Activated naive CD8-positive, alpha-beta T cell treated with anti-CD3 and anti-CD28 coated beads, Interleukin-2, amount 10 ng/mL, durations not matched to agents 7 days and 5 days (primary cell): ENCODE measurements around the gene AGAP3. TPM values are rescaled to one million over a fixed set of nuclear protein-coding genes. Genes with fewer than 3 reads are reported as not detected.

Experiments
- ATAC-seq: fragments of 150-1000 bp; cut with Tn5 transposase; one replicate; pipeline ENCODE4 v1.10.0; 2021; ENCODE audit warnings: low read depth, moderate library complexity
- POLR2A ChIA-PET: fragments of 350-600 bp; sonication (Branson Sonifier 250); formaldehyde crosslinking; loops from one replicate; lab custom pipeline; 2021; ENCODE audit warnings: antibody characterized with exemption; lab: Charles Lee
- DNase-seq: peaks from one replicate; pipeline ENCODE4 v3.0.0; 2021
- H3K27ac Mint-ChIP-seq: one replicate; pipeline ENCODE4 v1.8.0; 2022; ENCODE audit warnings: mild to moderate bottlenecking, mixed read lengths
- H3K27me3 Mint-ChIP-seq: one replicate; pipeline ENCODE4 v1.8.0; 2022; ENCODE audit warnings: mild to moderate bottlenecking, moderate library complexity, mixed read lengths
- H3K36me3 Mint-ChIP-seq: one replicate; pipeline ENCODE4 v1.8.0; 2021; ENCODE audit warnings: mild to moderate bottlenecking, mixed read lengths
- H3K4me1 Mint-ChIP-seq: one replicate; pipeline ENCODE4 v1.8.0; 2021; ENCODE audit warnings: mixed read lengths
- H3K4me3 Mint-ChIP-seq: one replicate; pipeline ENCODE4 v1.8.0; 2022; ENCODE audit warnings: mild to moderate bottlenecking, moderate library complexity, mixed read lengths
- H3K9me3 Mint-ChIP-seq: one replicate; pipeline ENCODE4 v1.8.0; 2021; ENCODE audit warnings: mixed read lengths
- total RNA-seq, 2 experiments: library from RNA; stranded (reverse); gene quantifications; one replicate each; pipeline ENCODE4 v1.2.3, GENCODE V29; 2021

The AGAP3 gene
- total RNA-seq, 2 experiments from 2014 or later = 31.7 to 32.7 TPM

- Mint-ChIP-seq H3K27me3 (peaks cover 13% of the 10 kb centered on the region), H3K9me3 (no peaks in the 10 kb centered on the region), H3K4me1 (peaks cover 14% of the 10 kb centered on the region), H3K4me3 (no peak overlapping the region), H3K27ac (no peak overlapping the region), H3K36me3 (peaks cover 4% of the 10 kb centered on the region)
- no peak for ATAC-seq
- POLR2A ChIA-PET = interaction anchor here (1.0 to 1.7 kb wide), 2 partner anchors 10 to 21 kb away, joined by 3 to 7 read pairs; partner anchors contain the start of genes ABCB8 and SLC4A2
- DNase-seq = no peak
Observed at GRCh38 chr7:151048911-151049463, 37.3 kb upstream of the AGAP3 start.

DNA sequence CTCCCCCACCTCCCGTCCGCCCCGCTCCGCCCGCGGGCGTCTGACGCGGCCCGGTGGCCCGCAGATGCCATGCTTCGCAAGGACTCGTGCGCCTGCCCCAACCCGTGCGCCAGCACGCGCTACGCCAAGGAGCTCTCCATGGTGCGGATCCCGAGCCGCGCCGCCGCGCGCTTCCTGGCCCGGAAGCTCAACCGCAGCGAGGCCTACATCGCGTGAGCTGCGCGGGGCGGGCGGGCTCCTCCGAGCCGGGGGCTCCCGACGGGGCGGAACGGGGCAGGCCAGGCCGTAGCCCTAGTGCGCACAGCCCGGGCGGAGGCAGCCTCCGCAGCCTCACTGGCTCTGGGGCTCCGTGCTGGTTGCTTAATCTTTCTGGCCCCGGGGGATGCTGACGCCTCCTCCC lies 35.2 kb upstream of the AGAP3 start:
- no peak overlapping the region for H3K27ac Mint-ChIP-seq
- DNase-seq (peak; percentile 77), ATAC-seq (peak; percentile 73)
- POLR2A ChIA-PET = interaction anchor here (1.1 kb wide), 1 partner anchor 12 kb away, joined by 3 read pairs; no protein-coding TSS in a partner anchor
- no peak overlapping the region for H3K4me3 Mint-ChIP-seq
- H3K36me3 Mint-ChIP-seq = peaks cover 4% of the 10 kb centered on the region
- H3K9me3 Mint-ChIP-seq = no peaks in the 10 kb centered on the region
- H3K27me3 Mint-ChIP-seq = peaks cover 13% of the 10 kb centered on the region
- peaks cover 14% of the 10 kb centered on the region for H3K4me1 Mint-ChIP-seq

GRCh38 chr7:151053096-151053495 lies 33.2 kb upstream of the AGAP3 start:
- Mint-ChIP-seq H3K36me3 (peaks cover 6% of the 10 kb centered on the region), H3K4me1 (peaks cover 22% of the 10 kb centered on the region), H3K4me3 (no peak overlapping the region), H3K27ac (no peak overlapping the region), H3K27me3 (peaks cover 13% of the 10 kb centered on the region), H3K9me3 (no peaks in the 10 kb centered on the region)
- DNase-seq (no peak), ATAC-seq (no peak)
- POLR2A ChIA-PET = interaction anchor here (0.6 kb wide), 1 partner anchor 35 kb away, joined by 3 read pairs; no protein-coding TSS in a partner anchor

- no peak for DNase-seq
- Mint-ChIP-seq H3K27me3 (peaks cover 13% of the 10 kb centered on the region), H3K9me3 (no peaks in the 10 kb centered on the region), H3K27ac (no peak overlapping the region), H3K4me1 (peaks cover 26% of the 10 kb centered on the region), H3K4me3 (no peak overlapping the region), H3K36me3 (peaks cover 6% of the 10 kb centered on the region)
- no peak for ATAC-seq
- POLR2A ChIA-PET = no interaction called here
Observed at GRCh38 chr7:151053751-151054150, 32.5 kb upstream of the AGAP3 start.

DNA sequence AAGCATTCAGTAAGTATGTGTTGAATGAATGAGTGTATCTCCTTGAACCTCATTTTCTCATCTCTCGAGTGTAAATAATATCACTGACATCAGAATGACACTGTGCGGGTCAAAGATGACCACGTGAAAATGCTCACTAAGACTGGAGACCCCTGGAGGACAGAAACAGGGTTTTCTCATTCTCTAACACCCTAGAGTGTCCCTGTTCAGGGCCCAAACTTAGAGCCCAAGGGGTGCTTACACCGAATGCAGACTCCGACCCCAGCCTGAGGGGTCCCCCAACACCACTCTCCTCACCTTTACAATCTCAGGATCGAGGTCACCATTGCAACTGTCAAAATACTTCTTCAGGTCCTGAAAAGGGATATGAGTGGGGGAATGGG lies 30.0 kb upstream of the AGAP3 start:
- H3K9me3 Mint-ChIP-seq = no peaks in the 10 kb centered on the region
- POLR2A ChIA-PET = interaction anchor here (1.6 kb wide), 1 partner anchor 24 kb away, joined by 3 read pairs; the partner anchor contains the start of gene FASTK
- peak overlapping the region; percentile 98 for H3K4me3 Mint-ChIP-seq
- H3K27ac Mint-ChIP-seq = no peak overlapping the region
- H3K4me1 Mint-ChIP-seq = peaks cover 32% of the 10 kb centered on the region
- peaks cover 6% of the 10 kb centered on the region for H3K36me3 Mint-ChIP-seq
- DNase-seq = no peak
- ATAC-seq = no peak
- peaks cover 4% of the 10 kb centered on the region for H3K27me3 Mint-ChIP-seq

- peaks cover under 1% of the 10 kb centered on the region for H3K27me3 Mint-ChIP-seq
- H3K4me3 Mint-ChIP-seq = peak overlapping the region; percentile 98
- ATAC-seq (no peak), DNase-seq (no peak)
- H3K36me3 Mint-ChIP-seq = peaks cover 8% of the 10 kb centered on the region
- POLR2A ChIA-PET = interaction anchor here (1.6 kb wide), 1 partner anchor 24 kb away, joined by 3 read pairs; the partner anchor contains the start of gene FASTK
- peaks cover 36% of the 10 kb centered on the region for H3K4me1 Mint-ChIP-seq
- peak overlapping the region; percentile 93 for H3K27ac Mint-ChIP-seq
- no peaks in the 10 kb centered on the region for H3K9me3 Mint-ChIP-seq
Observed at GRCh38 chr7:151056666-151057505, 29.4 kb upstream of the AGAP3 start.

GRCh38 chr7:151057506-151057988 lies 28.7 kb upstream of the AGAP3 start, which contains the start of gene CDK5:
TSS of gene CDK5 (minus strand) at chr7:151057897. CDS start at chr7:151057848, 49 bp downstream.
- DNase-seq (no peak), ATAC-seq (peak; percentile 8)
- Mint-ChIP-seq H3K36me3 (peaks cover 8% of the 10 kb centered on the region), H3K4me3 (peak within 1 kb of the TSS; percentile 98), H3K4me1 (peaks cover 36% of the 10 kb centered on the region), H3K27me3 (no peaks in the 10 kb centered on the region), H3K9me3 (no peaks in the 10 kb centered on the region), H3K27ac (peak within 1 kb of the TSS; percentile 93)
- POLR2A ChIA-PET = interaction anchor here (4.1 kb wide), 1 partner anchor 25 kb away, joined by 32 read pairs; the partner anchor contains the start of genes FASTK and TMUB1

GRCh38 chr7:151057989-151058780 lies 28.1 kb upstream of the AGAP3 start:
- DNase-seq (peak; percentile 94), ATAC-seq (peak; percentile 94)
- peak overlapping the region; percentile 93 for H3K27ac Mint-ChIP-seq
- H3K4me3 Mint-ChIP-seq = peak overlapping the region; percentile 98
- peaks cover 30% of the 10 kb centered on the region for H3K4me1 Mint-ChIP-seq
- H3K9me3 Mint-ChIP-seq = no peaks in the 10 kb centered on the region
- peaks cover 5% of the 10 kb centered on the region for H3K36me3 Mint-ChIP-seq
- H3K27me3 Mint-ChIP-seq = no peaks in the 10 kb centered on the region
- POLR2A ChIA-PET = interaction anchor here (0.7 to 4.1 kb wide), 6 partner anchors 8 to 47 kb away, joined by 4 to 32 read pairs (median 6); partner anchors contain the start of genes ABCB8, FASTK and TMUB1

DNA sequence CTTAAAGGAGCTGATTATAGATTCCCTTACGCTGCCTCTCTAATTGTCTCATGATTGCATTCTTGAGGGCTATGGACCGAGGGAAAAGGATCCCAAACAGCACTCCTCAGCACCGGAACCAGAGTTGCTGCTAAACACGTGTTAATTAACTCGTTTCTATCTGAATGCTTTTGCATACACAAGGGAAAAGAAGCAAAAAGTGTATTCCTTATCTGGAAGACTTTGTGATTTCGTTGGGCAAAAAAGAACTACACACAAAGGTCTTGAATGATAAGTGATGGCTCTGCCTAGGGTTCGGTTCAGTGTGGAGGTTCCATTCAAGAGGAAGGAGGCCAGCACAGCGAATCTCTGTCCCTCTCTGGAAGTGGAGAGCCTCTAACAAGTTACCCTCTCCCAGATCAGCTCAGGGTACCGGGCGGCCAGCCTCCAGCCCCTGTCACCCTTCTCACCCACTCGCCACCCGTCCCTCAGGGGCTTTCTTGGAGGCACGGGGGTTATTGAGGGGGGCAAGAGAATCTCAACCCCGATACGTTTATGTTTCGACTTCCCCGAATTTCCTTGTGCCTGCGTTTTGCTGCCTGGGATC lies 27.4 kb upstream of the AGAP3 start:
- peaks cover 28% of the 10 kb centered on the region for H3K4me1 Mint-ChIP-seq
- DNase-seq (no peak), ATAC-seq (no peak)
- H3K4me3 Mint-ChIP-seq = peak overlapping the region; percentile 98
- H3K27ac Mint-ChIP-seq = peak overlapping the region; percentile 93
- no peaks in the 10 kb centered on the region for H3K9me3 Mint-ChIP-seq
- no peaks in the 10 kb centered on the region for H3K27me3 Mint-ChIP-seq
- POLR2A ChIA-PET = interaction anchor here (0.7 to 4.1 kb wide), 6 partner anchors 9 to 48 kb away, joined by 4 to 32 read pairs (median 6); partner anchors contain the start of genes ABCB8, FASTK and TMUB1
- peaks cover 5% of the 10 kb centered on the region for H3K36me3 Mint-ChIP-seq

DNA sequence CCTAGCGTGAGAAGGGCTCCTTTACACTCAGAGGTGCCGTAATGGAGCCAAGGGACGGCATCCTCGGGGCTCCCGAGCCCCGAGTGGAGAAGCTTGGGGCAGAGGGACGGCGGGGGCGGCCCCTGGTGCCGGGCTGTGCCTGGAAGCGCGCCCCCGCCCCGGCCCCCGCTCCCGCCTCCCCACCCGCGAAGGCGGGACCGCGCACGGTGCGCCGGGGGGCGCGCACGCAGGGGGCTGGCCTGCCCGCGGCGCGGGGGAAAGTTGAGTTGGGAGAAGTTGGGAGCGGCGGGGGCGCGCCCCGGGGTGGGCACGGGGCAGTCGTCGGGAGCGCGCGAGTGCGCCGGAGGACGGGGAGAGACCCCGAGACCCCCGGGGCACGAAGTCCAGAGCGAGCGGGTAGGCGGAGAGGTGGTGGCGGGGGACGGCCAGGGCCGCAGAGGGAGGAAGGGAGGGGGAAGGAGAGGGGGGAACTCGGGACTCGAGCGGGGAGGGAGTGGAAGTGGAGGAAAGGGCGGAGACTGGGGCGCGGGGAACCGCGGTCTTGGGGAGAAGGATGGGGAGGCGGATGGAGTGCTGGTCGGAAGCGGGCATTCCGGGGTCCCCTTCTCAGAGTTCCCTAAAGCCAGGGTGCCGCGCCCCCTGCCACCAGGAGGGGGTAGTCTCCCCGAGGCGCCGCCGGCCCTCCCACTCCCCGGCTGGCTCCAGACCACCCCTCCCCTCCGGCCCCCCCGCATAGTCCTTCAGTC lies 26.7 kb upstream of the AGAP3 start, which contains the start of gene SLC4A2:
TSS of gene SLC4A2 (plus strand) at position 223 of the 746 bp plus-strand sequence. CDS start 2,399 bp downstream, outside the sequence.
- Mint-ChIP-seq H3K9me3 (no peaks in the 10 kb centered on the region), H3K4me1 (peaks cover 28% of the 10 kb centered on the region), H3K27ac (peak within 1 kb of the TSS; percentile 93), H3K4me3 (peak within 1 kb of the TSS; percentile 98), H3K27me3 (no peaks in the 10 kb centered on the region), H3K36me3 (peaks cover 5% of the 10 kb centered on the region)
- ATAC-seq (peak; percentile 8), DNase-seq (peak; percentile 91)
- POLR2A ChIA-PET = interaction anchor here (0.9 to 4.1 kb wide), 6 partner anchors 10 to 46 kb away, joined by 4 to 32 read pairs (median 7); partner anchors contain the start of genes ABCB8, FASTK and TMUB1

GRCh38 chr7:151060113-151060415 lies 26.2 kb upstream of the AGAP3 start:
- peak overlapping the region; percentile 67 for H3K27ac Mint-ChIP-seq
- H3K27me3 Mint-ChIP-seq = no peaks in the 10 kb centered on the region
- peaks cover 5% of the 10 kb centered on the region for H3K36me3 Mint-ChIP-seq
- peaks cover 28% of the 10 kb centered on the region for H3K4me1 Mint-ChIP-seq
- POLR2A ChIA-PET = interaction anchor here (1.1 to 4.1 kb wide), 4 partner anchors 10 to 167 kb away, joined by 3 to 32 read pairs (median 7); partner anchors contain the start of genes FASTK and TMUB1
- H3K4me3 Mint-ChIP-seq = peak overlapping the region; percentile 98
- H3K9me3 Mint-ChIP-seq = no peaks in the 10 kb centered on the region
- ATAC-seq (no peak), DNase-seq (no peak)
